GM18873 (cell line): ENCODE results near the gene PNLIPRP2.

Experiments
- ATAC-seq: cut with Tn5 transposase; IDR thresholded peaks from one replicate; pipeline ENCODE4 v1.9.1; 2021; ENCODE audit warnings: mild to moderate bottlenecking, moderate library complexity, moderate number of reproducible peaks; ENCODE audit not compliant: unreplicated experiment, low FRiP score

The PNLIPRP2 gene

DNA sequence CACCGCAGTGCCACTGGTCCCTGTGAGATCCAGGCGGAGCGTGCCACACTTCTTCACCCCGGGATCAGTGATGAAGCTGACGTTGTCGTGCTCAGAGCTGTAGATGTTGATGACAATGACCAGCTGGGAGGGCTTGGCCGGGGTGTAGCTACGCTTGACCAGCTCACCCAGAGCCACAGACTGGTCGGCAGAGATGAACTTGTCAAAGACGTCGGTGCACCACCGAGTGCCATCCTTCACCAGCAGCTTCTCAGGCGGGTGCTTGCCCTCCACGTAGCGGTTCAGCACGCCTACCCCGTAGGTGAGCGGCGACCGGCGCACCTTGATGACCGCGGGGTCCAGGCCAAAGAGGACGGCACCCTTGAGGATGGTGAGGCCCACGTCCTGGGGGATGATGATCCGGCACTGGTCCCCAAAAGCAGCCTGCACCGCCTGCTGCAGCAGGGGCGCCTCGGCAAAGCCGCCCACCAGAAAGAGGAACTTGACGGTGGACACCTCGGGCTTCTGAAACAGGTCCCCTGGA is 54.2 kb downstream of the PNLIPRP2 start:
- no peak for ATAC-seq

DNA sequence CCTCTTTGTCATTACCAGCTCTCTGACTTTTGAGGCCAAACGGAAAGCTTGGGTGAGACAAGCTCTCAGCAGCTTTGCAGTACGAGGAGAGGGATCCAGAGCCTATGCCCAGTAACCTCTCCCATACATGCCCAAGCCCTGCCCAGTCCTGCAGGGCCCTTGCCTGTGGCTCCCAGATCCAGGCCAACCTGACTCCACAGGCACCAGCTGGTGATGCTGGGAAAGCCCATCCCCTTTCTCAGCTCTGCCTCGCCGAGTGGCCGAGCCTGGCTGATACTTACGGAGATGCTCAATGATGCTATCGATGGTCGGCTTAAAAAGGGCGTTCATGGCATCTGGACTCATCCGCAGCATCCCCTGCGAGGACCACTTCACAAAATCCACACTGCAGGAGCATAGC is 55.4 kb downstream of the PNLIPRP2 start:
- ATAC-seq = no peak

DNA sequence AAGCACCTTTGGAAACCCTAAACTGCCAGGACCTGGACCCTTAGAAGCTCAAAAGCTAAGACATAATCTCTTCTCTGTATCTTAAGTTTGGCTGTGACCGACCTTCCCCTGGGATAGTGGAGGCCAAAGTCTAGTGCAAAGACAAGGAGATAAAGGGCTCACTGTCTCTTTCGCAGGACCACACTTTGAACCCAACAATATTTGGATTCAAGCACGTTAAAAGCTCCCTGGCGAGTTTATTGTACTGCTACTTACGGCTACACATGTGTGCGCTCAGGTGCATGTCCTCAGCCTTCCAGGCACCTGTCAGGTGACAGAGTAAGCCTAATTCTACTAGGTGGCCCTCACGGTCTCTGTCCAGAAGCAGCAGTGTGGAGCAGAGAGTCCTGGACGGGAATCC is 55.9 kb downstream of the PNLIPRP2 start:
- ATAC-seq = no peak

DNA sequence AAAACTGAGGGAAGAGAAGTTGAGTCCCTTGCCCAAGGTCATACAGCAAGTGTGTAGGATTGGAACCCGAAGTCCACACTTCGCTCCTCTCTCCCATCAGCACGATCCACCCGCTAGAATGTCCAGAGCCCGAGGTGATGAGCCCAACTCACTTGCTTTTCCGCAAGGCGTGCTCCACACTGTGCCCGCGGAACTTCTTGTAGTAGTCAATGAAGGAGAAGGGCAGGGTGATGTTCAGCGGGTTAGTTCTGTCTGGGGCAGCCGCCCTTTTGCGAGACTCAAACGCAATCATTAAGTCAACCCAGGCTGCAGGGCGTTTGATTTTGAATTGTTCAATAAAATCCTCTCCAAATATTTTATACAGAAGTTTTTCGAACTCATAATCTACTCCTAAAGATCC is 58.6 kb downstream of the PNLIPRP2 start:
- ATAC-seq = no peak

DNA sequence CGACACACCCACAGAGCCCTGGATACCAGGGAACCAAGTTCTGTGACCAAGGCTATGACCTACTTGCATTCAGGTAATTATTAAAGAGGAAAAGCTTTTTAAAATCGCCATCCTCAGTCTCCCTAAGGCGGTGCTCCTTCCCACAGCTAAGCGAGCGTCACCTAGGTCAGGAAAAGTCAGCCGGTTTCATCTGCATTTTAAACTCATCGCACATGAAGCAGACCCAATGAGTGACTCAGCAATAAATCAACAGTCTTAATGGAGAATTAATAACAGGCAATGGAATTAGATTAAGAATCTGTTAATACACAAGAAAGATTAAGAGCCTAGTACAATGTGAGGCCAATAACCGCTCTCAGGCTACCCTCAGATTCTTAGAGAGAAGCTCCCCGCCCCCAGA is 62.4 kb downstream of the PNLIPRP2 start:
- ATAC-seq = no peak

DNA sequence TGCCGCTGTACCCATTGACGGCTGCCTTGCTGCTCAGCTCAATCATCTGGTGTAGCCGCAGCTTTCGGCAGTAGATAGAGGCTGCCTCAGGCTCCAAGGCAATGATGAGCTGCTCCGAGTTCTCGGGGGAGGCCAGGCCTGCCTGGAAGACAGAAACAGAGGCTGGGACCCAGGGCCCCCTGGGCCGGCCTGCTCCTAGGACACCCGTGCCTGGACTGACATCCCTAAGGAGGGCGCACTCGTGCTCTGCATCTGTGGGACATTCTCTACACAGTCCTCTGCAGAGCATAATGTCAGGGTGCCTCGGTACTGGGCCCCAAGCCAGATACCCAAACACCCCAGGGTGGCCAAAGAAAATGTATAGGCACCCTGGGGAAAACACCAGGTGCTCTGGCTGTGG is 63.1 kb downstream of the PNLIPRP2 start:
- ATAC-seq = no peak

DNA sequence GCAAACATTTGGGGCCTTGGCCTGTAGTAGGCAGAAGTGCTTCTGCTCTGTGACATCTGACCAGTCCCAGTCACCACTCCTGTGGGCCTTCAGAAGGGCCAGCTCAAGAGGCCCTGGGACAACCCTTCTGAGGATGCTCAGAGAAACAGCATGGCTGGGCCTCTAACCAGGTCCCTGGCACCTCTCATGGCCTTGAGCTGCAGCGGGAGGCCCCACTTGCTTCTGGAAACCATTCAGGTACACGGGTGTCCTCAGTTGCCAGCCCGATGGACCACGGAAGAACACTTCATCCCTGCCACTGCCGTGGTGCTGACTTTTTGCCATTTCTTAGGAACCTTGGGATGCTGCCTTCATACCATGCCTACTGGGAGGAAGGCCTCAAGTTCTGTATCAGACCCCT is 64.0 kb downstream of the PNLIPRP2 start:
- no peak for ATAC-seq

DNA sequence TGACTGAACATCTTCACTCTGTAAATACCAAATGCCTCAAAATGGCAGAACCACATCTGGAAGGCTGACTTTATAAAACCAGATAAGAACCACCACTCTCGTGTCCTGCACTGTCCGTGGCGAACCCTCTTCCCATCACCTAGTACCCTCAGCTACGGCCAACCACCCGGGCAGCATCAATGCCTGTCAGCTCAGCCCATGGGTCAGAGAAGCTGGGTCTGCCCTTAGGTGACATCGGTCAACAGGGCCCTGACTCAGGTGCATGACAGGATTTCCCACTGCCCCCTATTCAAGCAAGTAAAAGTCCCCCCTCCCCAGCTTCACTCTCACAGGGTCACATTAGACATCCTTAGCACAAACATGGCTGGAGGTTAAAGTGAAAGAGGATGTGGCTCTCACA is 65.1 kb downstream of the PNLIPRP2 start:
- ATAC-seq = no peak

DNA sequence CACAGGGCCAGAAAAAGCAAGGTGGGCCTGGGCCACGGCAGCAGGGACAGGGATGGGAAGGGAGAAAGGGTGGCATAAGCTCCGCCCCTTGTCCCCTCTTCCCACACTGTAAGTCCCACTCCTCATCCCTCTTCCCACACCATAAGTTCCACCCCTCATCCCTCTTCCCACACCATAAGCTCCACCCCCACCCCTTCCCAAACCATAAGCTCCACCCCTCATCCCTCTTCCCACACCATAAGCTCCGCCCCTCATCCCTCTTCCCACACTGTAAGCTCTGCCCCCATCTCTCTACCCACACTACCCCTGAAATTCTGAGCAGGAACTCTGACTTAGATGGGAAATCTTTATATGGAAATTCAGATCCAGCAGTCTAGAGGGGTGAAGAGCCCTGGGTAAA is 65.9 kb downstream of the PNLIPRP2 start:
- no peak for ATAC-seq

DNA sequence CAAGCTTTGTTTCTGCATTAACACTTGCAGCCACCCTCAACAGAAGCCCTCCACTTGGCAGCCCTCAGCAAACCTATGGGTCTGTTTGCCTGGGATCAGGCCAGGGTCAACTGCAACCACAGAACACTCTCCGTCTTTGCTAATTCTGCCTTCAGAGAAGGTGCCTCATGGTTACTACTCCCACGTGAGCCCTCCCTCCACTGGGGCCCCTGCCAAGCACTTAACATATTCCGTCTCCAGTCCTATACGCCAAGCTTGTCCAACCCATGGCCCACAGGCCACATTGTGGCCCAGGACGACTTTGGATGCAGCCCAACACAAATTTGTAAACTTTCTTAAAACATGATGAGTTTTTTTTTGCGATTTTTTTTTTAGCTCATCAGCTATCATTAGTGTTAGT is 66.9 kb downstream of the PNLIPRP2 start:
- no peak for ATAC-seq

DNA sequence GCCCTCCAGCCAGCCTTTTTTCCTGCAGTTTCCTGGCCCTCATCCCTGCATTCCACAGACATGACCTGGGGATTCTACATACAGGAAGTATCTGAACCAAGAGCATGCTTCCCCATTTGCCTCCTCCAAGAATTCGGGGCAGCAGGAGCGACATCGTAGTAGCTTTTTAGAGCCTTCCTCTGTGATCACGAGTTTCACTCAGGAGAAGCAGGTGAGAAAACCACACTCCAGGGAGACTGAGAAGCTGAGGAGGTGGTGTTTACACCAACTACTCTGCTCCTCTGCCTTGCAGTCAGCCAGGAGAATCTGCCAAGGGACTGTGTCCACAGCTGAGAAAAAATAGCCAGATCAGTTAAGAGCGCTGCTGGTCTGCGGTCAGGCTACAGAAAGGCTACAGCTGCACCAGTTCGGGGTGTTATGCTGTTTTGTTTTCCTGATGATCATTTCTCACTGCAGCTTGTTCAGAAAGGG is 67.5 kb downstream of the PNLIPRP2 start:
- no peak for ATAC-seq

DNA sequence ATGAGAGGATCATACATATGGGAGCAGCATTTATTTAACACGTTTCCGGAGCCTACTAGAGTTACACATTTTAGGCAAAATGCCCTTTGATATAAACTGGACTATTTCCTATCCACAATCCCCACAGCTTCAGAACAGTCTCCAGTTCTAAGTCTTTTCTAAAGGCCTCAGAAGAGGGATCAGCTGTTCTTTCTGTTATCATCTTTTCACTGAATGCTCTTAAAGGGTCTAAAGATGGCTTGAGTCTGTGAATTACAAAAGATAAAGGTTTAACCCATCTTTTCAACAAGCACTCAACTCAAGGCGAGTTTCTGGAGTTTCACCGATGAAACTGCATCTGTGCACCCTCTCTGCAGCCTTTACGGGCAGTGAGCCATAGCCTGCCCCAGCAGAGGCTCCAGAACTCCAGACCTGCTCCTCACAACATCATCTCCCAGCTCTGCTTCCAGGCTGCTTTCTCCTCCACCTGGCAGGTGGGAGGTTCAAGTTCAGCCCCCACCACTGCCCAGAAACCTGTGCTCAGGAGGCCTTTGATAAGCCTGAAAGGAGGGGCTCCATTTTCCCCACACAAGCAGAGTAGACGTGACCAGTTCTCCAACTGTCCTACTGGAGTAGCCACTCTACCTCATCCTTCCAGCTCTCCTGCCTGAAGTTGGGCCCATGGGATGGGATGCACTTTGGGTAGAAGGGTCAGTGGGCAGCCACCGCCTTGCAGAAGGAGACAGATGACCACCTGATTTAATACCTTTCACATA is 68.2 kb downstream of the PNLIPRP2 start:
- ATAC-seq = no peak

DNA sequence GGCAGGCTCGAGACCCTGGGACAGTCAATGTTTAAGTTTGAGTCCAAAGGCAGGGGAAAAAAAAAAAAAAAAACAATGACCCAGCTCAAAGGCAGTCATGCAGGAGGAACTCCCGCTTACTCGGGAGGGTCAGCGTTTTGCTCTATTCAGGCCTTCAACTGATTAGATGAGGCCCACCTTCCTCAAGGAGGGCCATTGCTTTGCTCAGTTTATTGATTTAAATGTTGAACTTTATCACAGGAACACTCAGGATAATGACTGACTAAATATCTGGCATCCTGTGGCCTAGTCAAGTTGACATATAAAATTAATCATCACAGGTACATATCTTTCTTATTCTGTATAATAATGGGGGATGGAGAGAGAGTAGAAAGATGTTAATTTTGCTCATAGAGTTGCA is 69.0 kb downstream of the PNLIPRP2 start:
- no peak for ATAC-seq

DNA sequence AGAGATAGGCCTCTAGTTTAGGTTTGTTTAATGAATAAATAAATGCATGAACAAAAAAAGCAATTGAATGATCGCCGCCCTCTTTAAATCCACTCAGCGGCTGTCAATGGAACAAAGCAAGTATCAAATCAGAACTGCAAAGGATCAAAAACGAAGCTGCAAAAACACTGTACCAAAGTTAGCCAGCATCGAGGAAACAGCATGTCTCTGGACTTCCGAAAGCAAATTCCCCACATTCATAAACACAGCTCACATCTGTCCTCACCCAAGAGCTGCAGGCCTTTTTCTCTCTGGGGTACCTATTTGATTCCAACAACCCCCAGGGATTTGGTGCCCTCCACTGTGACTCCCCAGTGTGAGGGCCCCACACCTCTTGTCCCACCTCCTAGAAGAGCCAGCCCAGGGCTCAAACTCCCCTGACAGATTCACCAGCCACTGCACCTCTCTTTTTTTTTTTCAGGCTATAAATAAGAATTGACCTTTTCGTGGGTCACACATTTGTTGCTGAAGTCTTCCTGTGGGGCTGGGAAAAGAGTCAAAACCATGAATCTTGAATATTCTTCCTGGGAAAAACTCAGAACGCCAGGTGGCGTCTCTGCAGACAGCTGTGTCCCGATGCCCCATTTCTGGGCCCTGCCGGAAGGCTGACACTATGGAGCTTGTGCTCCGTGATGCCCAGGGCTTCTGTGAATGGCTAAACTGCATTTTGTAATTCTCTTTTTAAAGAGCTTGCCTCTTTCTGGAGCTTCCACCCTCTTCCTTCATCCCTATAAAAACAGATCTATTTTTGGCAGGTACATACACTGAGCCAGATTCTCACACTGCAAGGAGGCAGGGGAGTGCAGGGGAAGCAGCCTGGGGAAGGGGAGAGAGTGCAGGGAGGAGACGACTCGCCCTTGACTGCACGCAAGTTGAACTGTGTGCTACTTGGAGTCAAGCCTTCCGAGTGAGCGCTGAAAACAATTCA is 69.9 kb downstream of the PNLIPRP2 start:
- ATAC-seq = no peak

DNA sequence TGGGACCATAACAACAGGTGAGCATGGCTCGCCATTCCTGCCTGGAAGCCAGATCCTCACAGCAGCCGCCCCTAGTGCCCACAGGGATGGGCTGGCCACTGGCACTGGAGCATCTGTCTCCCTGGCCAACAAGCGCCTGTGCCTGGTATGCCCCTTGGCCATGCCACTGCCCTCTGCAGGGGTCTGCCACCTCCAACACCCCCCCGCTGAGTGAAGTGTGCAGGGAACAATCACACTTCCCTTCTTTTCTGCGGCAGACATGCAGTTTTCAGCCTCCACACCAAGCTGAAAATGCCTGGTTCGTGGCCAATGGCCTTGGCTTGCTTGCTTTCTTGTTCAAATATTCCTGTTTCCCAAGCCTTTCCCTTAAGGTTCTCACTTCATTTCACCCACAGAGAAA is 70.9 kb downstream of the PNLIPRP2 start:
- ATAC-seq = no peak

DNA sequence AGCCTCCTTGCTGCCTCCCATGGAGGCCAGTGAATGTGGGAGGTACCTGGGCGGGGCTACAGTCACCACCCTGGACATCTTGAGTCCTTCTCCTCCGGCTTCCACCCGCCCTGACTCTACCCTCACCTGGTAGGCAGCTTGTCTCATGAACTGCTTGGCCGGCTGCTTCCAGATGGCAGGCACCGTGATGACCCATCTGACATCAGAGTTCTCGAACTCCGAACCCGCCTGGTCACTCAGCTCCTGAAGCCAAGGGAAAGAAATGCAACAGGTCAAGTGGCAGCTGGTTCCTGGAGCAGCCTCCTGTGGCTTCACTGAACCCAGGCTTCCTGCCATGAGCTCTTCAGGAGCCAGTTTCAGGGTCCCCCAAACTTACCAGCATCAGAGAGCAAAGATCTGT is 71.5 kb downstream of the PNLIPRP2 start:
- ATAC-seq = no peak

DNA sequence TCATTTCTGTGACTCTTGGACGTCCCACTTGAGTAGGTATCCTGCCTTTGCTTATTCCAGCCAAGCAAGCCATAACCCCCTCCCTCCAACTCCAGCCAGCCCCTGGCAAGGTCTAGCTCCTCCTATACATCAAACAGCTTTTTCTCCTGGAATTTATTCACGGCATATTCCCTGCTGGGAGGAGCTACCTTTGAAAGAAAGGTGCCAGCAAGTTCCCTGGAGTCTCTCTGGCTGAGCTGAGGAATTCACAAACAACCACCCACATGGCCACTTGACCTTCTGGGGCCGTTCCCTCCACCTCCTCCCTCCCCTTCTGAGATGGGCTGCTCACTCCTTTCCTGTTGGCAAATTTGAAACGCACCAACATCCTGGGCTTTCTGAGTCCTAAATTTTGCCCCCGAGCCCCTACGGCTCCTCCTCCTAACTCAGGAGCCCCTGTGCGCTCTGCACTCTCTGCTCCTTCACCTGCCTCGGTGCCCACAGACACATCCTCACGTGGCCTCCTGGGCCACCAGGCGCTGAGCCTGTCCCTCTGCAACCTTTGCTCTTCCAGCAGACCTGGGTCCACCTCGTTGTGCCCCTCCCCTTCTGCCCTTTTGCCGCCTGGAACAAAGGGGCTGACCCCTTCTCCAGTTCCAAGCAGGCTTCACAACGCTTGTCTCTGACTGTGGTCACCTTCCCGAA is 73.6 kb downstream of the PNLIPRP2 start:
- ATAC-seq = no peak
